AG04450 (cell line): ENCODE results near the gene RTTN. TPM values are rescaled to one million over a fixed set of nuclear protein-coding genes. Genes with fewer than 3 reads are reported as not detected.

Source experiments
- CTCF ChIA-PET: fragments of 300-600, 350-600 bp; formaldehyde crosslinking; extraction: SDS; loops from one replicate; lab custom pipeline; 2022; ENCODE audit warnings: antibody characterized with exemption, inconsistent platforms; lab: Charles Lee
- POLR2A ChIA-PET: fragments of 350-600 bp; formaldehyde crosslinking; extraction: SDS; loops from one replicate; lab custom pipeline; 2021; ENCODE audit warnings: antibody characterized with exemption, inconsistent platforms; lab: Yijun Ruan, JAX
- DNase-seq: peaks from one replicate; pipeline ENCODE4 v3.0.0-alpha.2; 2011; ENCODE audit warnings: low read depth, low spot score
- H3K27ac ChIP-seq: one replicate; pipeline ENCODE4 v1.5.1; 2012; ENCODE audit warnings: low read depth, low read length, control low read depth
- H3K27me3 ChIP-seq: one replicate; pipeline ENCODE4 v1.6.0; 2012; ENCODE audit warnings: low read length; ENCODE audit not compliant: control insufficient read depth, insufficient read depth
- H3K4me3 ChIP-seq: 2 replicates; pipeline ENCODE4 v1.5.1; 2011; ENCODE audit warnings: mild to moderate bottlenecking, low read depth, low read length, control low read depth
- H3K9me3 ChIP-seq: 2 replicates; pipeline ENCODE4 v1.5.1; 2012; ENCODE audit warnings: low read length; ENCODE audit not compliant: control insufficient read depth, insufficient read depth
- polyA plus RNA-seq: library from polyadenylated mRNA; depleted of rRNA; stranded (reverse); fragments of >200 nt; gene quantifications from 2 replicates; pipeline ENCODE4 v1.2.3, GENCODE V29; 2011
- TF ChIP-seq, protein P1 (sequence below): IDR thresholded peaks from 2 replicates; pipeline ENCODE4 v1.5.1; 2011; ENCODE audit warnings: low read depth, low read length, control low read depth, inconsistent platforms

RTTN gene
- polyA plus RNA-seq, 1 experiment, result 4.6 TPM

DNA sequence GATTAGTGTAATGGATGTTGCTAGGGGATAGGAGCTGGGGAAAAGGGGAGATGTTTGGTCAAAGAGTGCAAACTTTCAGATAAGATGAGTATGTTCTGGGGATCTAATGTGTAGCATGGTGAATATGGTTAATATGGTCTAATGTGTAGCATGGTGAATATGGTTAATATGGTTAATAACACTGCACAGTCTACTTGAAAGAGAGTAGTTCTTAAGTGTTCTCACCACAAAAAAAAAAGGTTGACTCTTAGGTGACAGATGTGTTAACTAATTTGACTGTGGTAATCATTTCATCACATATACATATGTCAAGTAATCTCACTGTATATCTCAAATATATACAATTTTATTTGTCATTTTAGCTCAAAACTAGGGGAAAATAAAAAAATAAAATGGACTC lies 136.5 kb downstream of the RTTN start:
- POLR2A ChIA-PET, result no interaction called here
- no peaks in the 10 kb centered on the region for H3K27me3 ChIP-seq
- TF ChIP-seq, protein P1, sequence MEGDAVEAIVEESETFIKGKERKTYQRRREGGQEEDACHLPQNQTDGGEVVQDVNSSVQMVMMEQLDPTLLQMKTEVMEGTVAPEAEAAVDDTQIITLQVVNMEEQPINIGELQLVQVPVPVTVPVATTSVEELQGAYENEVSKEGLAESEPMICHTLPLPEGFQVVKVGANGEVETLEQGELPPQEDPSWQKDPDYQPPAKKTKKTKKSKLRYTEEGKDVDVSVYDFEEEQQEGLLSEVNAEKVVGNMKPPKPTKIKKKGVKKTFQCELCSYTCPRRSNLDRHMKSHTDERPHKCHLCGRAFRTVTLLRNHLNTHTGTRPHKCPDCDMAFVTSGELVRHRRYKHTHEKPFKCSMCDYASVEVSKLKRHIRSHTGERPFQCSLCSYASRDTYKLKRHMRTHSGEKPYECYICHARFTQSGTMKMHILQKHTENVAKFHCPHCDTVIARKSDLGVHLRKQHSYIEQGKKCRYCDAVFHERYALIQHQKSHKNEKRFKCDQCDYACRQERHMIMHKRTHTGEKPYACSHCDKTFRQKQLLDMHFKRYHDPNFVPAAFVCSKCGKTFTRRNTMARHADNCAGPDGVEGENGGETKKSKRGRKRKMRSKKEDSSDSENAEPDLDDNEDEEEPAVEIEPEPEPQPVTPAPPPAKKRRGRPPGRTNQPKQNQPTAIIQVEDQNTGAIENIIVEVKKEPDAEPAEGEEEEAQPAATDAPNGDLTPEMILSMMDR, result no peak
- DNase-seq, result no peak
- no peak overlapping the region for H3K27ac ChIP-seq
- no peaks in the 10 kb centered on the region for H3K9me3 ChIP-seq
- no peak overlapping the region for H3K4me3 ChIP-seq
- CTCF ChIA-PET, result interaction anchor here (1.3 kb wide), 1 partner anchor 365 kb away, joined by 3 read pairs; no protein-coding TSS in a partner anchor

DNA sequence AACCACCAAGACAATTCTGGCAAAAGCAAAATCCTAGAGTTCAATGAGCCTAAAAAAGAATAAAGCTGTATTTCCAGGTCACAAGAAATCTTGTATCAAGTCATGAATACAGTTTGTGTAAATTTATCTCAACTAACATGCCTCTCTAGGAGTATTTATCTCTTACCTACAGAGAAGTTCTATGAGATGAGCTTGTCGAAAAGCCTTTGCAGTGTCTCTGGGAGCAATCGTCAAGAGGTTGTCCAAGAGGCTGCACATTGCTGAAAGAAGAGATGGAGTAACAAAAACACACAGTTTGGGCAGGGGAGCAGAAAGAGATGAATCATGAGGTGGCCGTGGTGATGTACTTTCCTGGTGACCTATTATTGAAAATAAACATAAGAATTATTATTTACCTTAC lies 145.8 kb downstream of the RTTN start:
- POLR2A ChIA-PET, result no interaction called here
- no peak overlapping the region for H3K27ac ChIP-seq
- no peaks in the 10 kb centered on the region for H3K9me3 ChIP-seq
- H3K27me3 ChIP-seq, result no peaks in the 10 kb centered on the region
- CTCF ChIA-PET, result interaction anchor here (0.6 kb wide), 1 partner anchor 115 kb away, joined by 5 read pairs; no protein-coding TSS in a partner anchor
- TF ChIP-seq, protein P1, result no peak
- H3K4me3 ChIP-seq, result no peak overlapping the region
- DNase-seq, result no peak

DNA sequence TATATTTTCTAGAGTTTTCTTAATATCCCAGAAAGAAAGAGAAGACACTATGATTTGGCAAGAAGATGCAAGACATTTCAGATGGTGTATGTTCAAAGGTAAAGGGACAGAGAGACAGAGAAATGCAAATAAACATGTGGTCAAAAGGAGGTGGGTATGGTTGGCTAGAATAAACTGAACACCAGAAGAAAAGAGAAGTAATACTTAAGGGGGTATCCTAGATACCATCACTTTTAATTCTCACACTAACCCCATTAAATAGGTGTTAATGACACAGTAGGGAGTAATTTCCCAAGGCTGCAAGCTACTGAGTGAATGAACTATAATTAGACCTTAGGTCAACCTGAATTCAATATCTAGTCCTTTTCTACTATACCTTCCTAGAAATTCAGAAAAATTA lies 146.6 kb downstream of the RTTN start:
- CTCF ChIA-PET, result no interaction called here
- Histone ChIP-seq H3K9me3 (no peaks in the 10 kb centered on the region), H3K27me3 (no peaks in the 10 kb centered on the region), H3K4me3 (no peak overlapping the region), H3K27ac (no peak overlapping the region)
- no peak for DNase-seq
- TF ChIP-seq, protein P1, result no peak
- POLR2A ChIA-PET, result no interaction called here

DNA sequence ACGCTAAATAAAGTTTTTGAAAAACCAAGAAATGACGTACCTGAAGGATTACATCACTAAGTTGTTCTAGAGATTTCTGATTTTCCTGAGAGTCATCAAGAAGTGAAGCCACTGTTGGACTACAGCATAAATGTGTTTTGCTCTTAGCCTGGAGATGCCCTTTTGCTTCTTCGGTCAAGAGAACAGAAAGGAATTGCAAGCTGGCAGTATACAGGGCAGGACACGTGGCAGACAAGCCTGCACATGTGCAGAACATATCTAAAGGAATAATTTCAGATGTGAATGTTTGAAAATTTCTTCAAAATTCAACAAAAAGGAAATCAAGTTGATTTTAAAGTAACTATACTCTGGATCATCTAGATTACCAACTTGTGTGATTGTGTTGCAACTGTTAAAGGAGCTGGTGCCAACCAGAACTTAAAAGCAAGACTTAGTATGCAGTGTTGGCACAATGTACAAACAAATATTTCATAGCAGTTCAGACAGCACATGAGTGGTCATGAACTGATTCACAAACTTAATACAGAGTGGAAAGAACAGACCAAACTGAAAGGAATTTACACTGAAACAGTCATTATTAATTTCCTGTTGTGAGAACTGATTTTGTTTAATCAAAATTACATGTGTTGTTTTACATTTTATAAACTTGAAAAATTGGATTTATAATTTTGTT lies 157.4 kb downstream of the RTTN start:
- POLR2A ChIA-PET, result no interaction called here
- no peak overlapping the region for H3K4me3 ChIP-seq

DNA sequence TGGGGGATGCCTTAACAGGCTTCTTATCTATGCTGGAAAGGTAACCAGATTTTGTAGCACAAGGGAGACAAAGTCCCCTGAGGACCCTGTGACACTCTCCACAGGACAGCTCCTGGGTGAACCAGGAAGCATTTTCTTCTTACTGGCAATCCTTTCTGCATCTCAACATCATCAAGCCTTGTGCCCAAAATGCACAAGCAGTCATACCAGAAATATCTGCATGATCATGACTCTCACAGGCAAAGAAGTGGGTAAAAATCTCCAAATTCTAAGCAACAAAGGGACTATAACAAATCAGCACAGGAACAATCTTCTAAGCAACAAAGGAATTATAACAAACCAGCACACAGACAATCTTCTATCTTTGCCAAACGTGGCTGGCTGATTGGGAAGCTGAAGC lies 158.7 kb downstream of the RTTN start:
- Histone ChIP-seq H3K27ac (no peak overlapping the region), H3K9me3 (no peaks in the 10 kb centered on the region), H3K27me3 (no peaks in the 10 kb centered on the region), H3K4me3 (no peak overlapping the region)
- ChIA-PET CTCF (no interaction called here), POLR2A (no interaction called here)
- TF ChIP-seq, protein P1, result no peak
- DNase-seq, result no peak

More for the DNA sequence above, 157.4 kb downstream of the RTTN start:
- Histone ChIP-seq H3K27ac (no peak overlapping the region), H3K9me3 (no peaks in the 10 kb centered on the region), H3K27me3 (no peaks in the 10 kb centered on the region)
- TF ChIP-seq, protein P1, result no peak
- DNase-seq, result no peak
- CTCF ChIA-PET, result no interaction called here
